OCI-LY1 (cell line): ENCODE measurements around the gene GNGT2.
"Not testable (repeated sequence)": the region's sequence is repeated elsewhere in the genome, so short reads cannot be mapped to it uniquely, and the experiment has no call there.

Experiments used
- H2AFZ ChIP-seq: fragments of 200-600 bp; sonication (generic), shearing (Covaris generic); 2 replicates; pipeline ENCODE4 v1.6.0; 2014; ENCODE audit warnings: antibody characterized with exemption, mild to moderate bottlenecking, low read length
- H3F3A ChIP-seq: fragments of 200-600 bp; sonication (generic), shearing (Covaris generic); 2 replicates; pipeline ENCODE4 v1.6.0; 2014; ENCODE audit warnings: mild to moderate bottlenecking, antibody characterized with exemption, low read length, moderate library complexity; ENCODE audit not compliant: insufficient read depth
- H3K27ac ChIP-seq: fragments of 200-600 bp; sonication (generic); 2 replicates; pipeline ENCODE4 v1.5.1; 2014; ENCODE audit warnings: low read length, mixed run types, mild to moderate bottlenecking, low read depth; ENCODE audit not compliant: poor library complexity, severe bottlenecking
- H3K27me3 ChIP-seq: fragments of 200-600 bp; sonication (generic); 2 replicates; pipeline ENCODE4 v1.6.0; 2014; ENCODE audit warnings: antibody characterized with exemption, mild to moderate bottlenecking, low read length, moderate library complexity; ENCODE audit not compliant: insufficient read depth
- H3K36me3 ChIP-seq: fragments of 200-600 bp; sonication (generic); 2 replicates; pipeline ENCODE4 v1.6.1; 2014; ENCODE audit warnings: mild to moderate bottlenecking, antibody characterized with exemption, low read length, moderate library complexity, mixed read lengths; ENCODE audit not compliant: insufficient read depth
- H3K4me1 ChIP-seq: fragments of 200-600 bp; sonication (generic); 2 replicates; pipeline ENCODE4 v1.5.1; 2014; ENCODE audit warnings: mild to moderate bottlenecking, low read length, moderate library complexity; ENCODE audit not compliant: insufficient read depth, severe bottlenecking
- H3K4me2 ChIP-seq: fragments of 200-600 bp; sonication (generic), shearing (Covaris generic); 2 replicates; pipeline ENCODE4 v1.6.1; 2014; ENCODE audit warnings: low read length
- H3K4me3 ChIP-seq: fragments of 200-600 bp; sonication (generic); 2 replicates; pipeline ENCODE4 v1.5.1; 2014; ENCODE audit warnings: low read length, low read depth, mild to moderate bottlenecking, mixed read lengths; ENCODE audit not compliant: poor library complexity, severe bottlenecking
- H3K79me2 ChIP-seq: fragments of 200-600 bp; shearing (Covaris generic); 2 replicates; pipeline ENCODE4 v1.6.1; 2016; ENCODE audit warnings: mixed run types, low read length, mixed read lengths; ENCODE audit not compliant: insufficient read depth
- H3K9ac ChIP-seq: fragments of 200-600 bp; sonication (generic), shearing (Covaris generic); 2 replicates; pipeline ENCODE4 v1.6.1; 2014; ENCODE audit warnings: mild to moderate bottlenecking, low read length, mixed read lengths
- H3K9me2 ChIP-seq: fragments of 200-600 bp; sonication (generic), shearing (Covaris generic); 2 replicates; pipeline ENCODE4 v1.6.1; 2014; ENCODE audit warnings: low read depth, mild to moderate bottlenecking, low read length, mixed read lengths
- H3K9me3 ChIP-seq: fragments of 200-600 bp; shearing (Covaris generic); 2 replicates; pipeline ENCODE4 v1.6.1; 2014; ENCODE audit warnings: low read length, mixed read lengths
- H4K20me1 ChIP-seq: fragments of 200-600 bp; sonication (generic), shearing (Covaris generic); 2 replicates; pipeline ENCODE4 v1.6.0; 2016; ENCODE audit warnings: mild to moderate bottlenecking, low read length; ENCODE audit not compliant: insufficient read depth
- EZH2 ChIP-seq: fragments of 200-600 bp; sonication (generic), shearing (Covaris generic); IDR thresholded peaks from 2 replicates; pipeline ENCODE4 v1.8.0; 2017; ENCODE audit warnings: borderline replicate concordance, mixed run types, mild to moderate bottlenecking, antibody characterized with exemption, low read length, moderate library complexity, mixed read lengths
- TF ChIP-seq, protein P1 (sequence below): fragments of 200-600 bp; sonication (generic), shearing (Covaris generic); IDR thresholded peaks from 2 replicates; pipeline ENCODE4 v1.5.1; 2017; ENCODE audit warnings: mild to moderate bottlenecking, antibody characterized with exemption, low read length, moderate library complexity, mixed read lengths

The GNGT2 gene

DNA sequence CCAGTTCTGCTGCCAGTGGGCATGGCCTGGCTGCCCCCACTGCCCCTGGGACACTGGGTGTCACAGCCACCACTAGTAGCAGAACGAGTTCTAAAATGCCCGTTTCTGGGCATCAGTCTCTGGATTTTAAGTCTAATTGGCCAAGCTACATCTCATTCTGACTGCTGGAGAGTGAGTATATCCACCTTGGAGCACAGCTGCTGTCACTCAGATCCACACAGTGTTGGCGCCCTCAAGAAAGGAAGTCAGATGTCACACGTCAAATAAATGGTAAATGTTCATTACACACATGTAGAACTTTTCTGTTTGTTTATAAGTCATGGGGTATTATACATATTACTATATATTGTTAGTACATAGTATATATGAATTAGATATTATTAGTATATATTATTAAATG lies 19.4 kb downstream of the GNGT2 start:
- Histone ChIP-seq H3K4me1 (peaks cover 23% of the 10 kb centered on the region), H4K20me1 (no peaks in the 10 kb centered on the region), H3K36me3 (no peaks in the 10 kb centered on the region), H3K4me2 (no peak overlapping the region), H3K4me3 (no peak overlapping the region), H2AFZ (no peak overlapping the region), H3K27ac (no peak overlapping the region), H3K9ac (no peak overlapping the region), H3F3A (no peaks in the 10 kb centered on the region), H3K27me3 (no peaks in the 10 kb centered on the region), H3K9me3 (no peaks in the 10 kb centered on the region), H3K9me2 (no peaks in the 10 kb centered on the region), H3K79me2 (no peaks in the 10 kb centered on the region)
- TF ChIP-seq EZH2 = no peak

DNA sequence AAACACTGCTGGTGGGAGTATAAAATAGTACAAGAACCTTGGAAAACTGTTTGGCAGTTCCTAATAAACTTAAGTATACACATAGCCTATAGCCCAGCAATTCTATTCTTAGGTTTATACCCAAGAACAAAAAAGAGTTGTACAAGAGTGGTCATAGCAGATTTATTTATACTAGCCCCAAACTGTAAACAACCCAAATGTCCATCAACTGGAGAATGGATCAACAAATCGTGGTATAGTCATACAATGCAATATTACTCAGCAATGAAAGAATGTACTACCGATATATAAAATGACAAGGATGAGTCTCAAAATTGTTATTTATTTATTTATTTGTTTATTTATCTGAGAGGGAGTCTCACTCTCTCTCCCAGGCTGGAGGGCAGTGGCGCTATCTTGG lies 23.1 kb downstream of the GNGT2 start:
- Histone ChIP-seq H3K4me2 (no peak overlapping the region), H3K9me2 (no peaks in the 10 kb centered on the region), H3F3A (no peaks in the 10 kb centered on the region), H3K27me3 (no peaks in the 10 kb centered on the region), H2AFZ (no peak overlapping the region), H3K4me1 (peaks cover 10% of the 10 kb centered on the region), H3K4me3 (no peak overlapping the region), H3K79me2 (no peaks in the 10 kb centered on the region), H4K20me1 (no peaks in the 10 kb centered on the region), H3K9me3 (peaks cover 14% of the 10 kb centered on the region), H3K9ac (no peak overlapping the region), H3K27ac (no peak overlapping the region), H3K36me3 (no peaks in the 10 kb centered on the region; the same call in 1 of the 2 replicates)
- TF ChIP-seq EZH2 = no peak
- TF ChIP-seq, protein P1, sequence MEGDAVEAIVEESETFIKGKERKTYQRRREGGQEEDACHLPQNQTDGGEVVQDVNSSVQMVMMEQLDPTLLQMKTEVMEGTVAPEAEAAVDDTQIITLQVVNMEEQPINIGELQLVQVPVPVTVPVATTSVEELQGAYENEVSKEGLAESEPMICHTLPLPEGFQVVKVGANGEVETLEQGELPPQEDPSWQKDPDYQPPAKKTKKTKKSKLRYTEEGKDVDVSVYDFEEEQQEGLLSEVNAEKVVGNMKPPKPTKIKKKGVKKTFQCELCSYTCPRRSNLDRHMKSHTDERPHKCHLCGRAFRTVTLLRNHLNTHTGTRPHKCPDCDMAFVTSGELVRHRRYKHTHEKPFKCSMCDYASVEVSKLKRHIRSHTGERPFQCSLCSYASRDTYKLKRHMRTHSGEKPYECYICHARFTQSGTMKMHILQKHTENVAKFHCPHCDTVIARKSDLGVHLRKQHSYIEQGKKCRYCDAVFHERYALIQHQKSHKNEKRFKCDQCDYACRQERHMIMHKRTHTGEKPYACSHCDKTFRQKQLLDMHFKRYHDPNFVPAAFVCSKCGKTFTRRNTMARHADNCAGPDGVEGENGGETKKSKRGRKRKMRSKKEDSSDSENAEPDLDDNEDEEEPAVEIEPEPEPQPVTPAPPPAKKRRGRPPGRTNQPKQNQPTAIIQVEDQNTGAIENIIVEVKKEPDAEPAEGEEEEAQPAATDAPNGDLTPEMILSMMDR = no peak

DNA sequence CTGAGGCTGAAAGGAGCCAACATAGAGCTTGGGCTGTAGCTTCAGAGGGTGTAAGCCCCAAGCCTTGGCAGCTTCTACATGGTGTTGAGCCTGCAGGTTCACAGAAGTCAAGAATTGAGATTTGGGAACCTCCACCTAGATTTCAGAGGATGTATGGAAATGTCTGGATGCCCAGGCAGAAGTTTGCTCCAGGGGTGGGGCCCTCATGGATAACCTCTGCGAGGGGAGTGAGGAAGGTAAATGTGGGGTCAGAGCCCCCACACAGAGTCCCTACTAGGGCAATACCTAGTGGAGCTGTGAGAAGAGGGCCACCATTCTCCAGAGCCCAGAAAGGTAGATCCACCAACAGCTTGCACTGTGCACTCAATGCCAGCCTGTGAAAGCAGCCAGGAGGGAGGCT lies 25.0 kb downstream of the GNGT2 start:
- H3K4me1 ChIP-seq, H3K4me2 ChIP-seq, H3K9me2 ChIP-seq, H3K79me2 ChIP-seq, H4K20me1 ChIP-seq, H3F3A ChIP-seq, H2AFZ ChIP-seq, H3K36me3 ChIP-seq, H3K27me3 ChIP-seq, H3K27ac ChIP-seq, H3K9ac ChIP-seq, H3K4me3 ChIP-seq: not testable (repeated sequence)
- H3K9me3 ChIP-seq = peaks cover 14% of the 10 kb centered on the region

DNA sequence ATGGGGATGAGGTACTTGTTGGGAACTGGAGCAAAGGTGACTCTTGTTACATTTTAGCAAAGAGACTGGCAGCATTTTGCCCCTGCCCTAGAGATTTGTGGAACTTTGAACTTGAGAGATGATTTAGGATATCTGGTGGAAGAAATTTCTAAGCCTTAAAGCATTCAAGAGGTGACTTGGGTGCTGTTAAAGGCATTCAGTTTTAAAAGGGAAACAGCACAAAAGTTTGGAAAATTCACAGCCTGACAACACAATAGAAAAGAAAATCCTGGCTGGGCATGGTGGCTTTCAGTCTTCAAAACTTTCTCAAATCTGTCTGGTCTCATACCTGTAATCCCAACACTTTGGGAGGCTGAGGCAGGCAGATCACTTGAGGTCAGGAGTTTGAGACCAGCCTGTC lies 25.9 kb downstream of the GNGT2 start:
- not testable (repeated sequence) for H3K4me3 ChIP-seq, H3K27me3 ChIP-seq, H4K20me1 ChIP-seq, H3K4me2 ChIP-seq, H3K79me2 ChIP-seq, H3K9me2 ChIP-seq, H3K4me1 ChIP-seq, H3F3A ChIP-seq, H3K36me3 ChIP-seq, H3K9ac ChIP-seq, H3K27ac ChIP-seq, H2AFZ ChIP-seq
- H3K9me3 ChIP-seq = peaks cover 14% of the 10 kb centered on the region

DNA sequence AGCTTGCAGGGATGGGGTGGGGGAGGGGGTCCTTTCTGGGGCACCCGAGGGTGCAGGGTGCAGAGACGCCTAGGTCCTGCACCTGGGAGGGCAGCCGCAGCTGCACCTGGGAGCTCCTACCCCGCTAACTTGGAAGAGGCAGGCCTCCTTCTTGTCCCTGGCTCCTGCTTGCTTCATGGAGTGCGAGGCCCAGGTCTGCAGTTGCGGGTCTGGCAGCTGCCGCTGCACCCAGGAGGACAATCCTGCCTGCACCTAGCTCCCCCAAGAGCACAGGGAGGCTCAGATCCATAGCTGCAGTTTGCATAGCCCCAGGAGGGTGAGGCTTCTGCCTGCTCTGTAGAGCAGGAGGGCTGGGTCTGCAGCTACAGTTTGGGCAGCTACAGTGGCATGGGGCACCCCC lies 26.6 kb downstream of the GNGT2 start:
- H3F3A ChIP-seq = no peaks in the 10 kb centered on the region
- H3K9me2 ChIP-seq = no peaks in the 10 kb centered on the region
- no peaks in the 10 kb centered on the region for H3K79me2 ChIP-seq
- no peak overlapping the region for H2AFZ ChIP-seq
- H3K9me3 ChIP-seq = peaks cover 14% of the 10 kb centered on the region
- H3K4me1 ChIP-seq = no peaks in the 10 kb centered on the region
- TF ChIP-seq EZH2 = no peak
- TF ChIP-seq, protein P1 = no peak
- no peaks in the 10 kb centered on the region for H4K20me1 ChIP-seq
- no peaks in the 10 kb centered on the region; the same call in 1 of the 2 replicates for H3K36me3 ChIP-seq
- H3K4me3 ChIP-seq = no peak overlapping the region
- H3K4me2 ChIP-seq = no peak overlapping the region
- no peaks in the 10 kb centered on the region; the same call in 1 of the 2 replicates for H3K27me3 ChIP-seq
- H3K9ac ChIP-seq = no peak overlapping the region
- H3K27ac ChIP-seq = no peak overlapping the region
